GM18867 (cell line): ENCODE measurements around the gene PWP1.

Experiments used
- ATAC-seq: cut with Tn5 transposase; IDR thresholded peaks from one replicate; pipeline ENCODE4 v1.9.1; 2021; ENCODE audit warnings: mild to moderate bottlenecking, moderate library complexity; ENCODE audit not compliant: unreplicated experiment

PWP1 gene

GRCh38 chr12:107685360-107686248 lies at the start of gene PWP1:
Gene PWP1, plus strand, starts transcription at chr12:107685799. Its CDS starts 101 bp downstream, at chr12:107685900.
- peak; percentile 92 for ATAC-seq

- no peak for ATAC-seq
Observed at GRCh38 chr12:107641154-107641553, 44.4 kb upstream of the PWP1 start.

DNA sequence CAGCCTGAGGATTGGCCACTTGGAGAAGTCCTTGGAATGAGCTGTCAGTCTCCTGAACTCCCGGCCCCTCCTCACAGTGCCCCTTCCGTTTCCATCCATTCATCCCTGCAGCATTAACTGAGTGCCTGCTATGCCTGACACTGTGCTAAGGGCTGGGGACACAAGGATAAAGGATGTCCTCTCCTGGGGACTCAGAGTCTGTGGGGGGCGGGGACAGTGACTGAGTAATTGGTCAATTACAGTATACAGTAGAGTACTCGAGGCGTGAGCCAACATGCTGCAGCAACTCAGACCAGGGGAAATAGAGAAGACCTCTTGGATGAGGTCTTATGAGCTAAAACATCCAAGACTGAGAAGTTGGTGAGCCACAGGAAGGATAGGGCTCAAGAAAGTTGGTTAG lies 43.4 kb upstream of the PWP1 start:
- no peak for ATAC-seq

DNA sequence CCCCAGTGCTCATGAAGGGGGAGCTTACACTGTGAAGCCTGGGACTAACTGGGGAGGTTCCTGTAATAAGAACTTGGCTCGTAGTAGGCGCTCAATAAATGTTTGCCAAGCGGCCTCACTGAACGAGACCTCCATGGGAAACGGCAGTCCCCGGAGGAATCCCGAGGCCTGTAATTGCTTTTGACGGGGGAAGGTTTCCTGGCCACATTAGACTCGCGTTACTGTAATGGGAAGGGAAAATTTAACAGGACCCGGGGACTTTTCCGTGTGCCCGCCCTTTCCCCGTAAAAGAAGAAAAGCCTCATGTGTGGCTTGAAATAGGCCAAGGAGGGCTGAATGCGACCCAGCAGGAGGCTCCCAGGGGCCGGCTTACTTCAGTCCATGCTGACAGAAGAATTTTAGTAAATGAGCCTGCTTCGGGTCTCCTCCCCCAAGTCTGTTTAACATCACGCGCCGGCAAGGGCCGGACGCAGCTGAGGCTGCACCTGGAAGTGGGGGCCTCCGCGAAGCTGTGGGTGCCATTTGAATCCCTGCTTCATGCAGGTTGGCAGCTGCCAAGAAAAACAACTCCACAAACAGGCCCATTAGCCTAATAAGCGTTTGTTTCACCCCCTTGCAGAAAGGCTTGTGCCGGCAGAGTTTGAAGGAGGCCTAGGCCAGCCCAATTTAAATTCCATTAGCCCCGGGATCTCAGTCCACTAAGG lies 39.8 kb upstream of the PWP1 start:
- no peak for ATAC-seq

DNA sequence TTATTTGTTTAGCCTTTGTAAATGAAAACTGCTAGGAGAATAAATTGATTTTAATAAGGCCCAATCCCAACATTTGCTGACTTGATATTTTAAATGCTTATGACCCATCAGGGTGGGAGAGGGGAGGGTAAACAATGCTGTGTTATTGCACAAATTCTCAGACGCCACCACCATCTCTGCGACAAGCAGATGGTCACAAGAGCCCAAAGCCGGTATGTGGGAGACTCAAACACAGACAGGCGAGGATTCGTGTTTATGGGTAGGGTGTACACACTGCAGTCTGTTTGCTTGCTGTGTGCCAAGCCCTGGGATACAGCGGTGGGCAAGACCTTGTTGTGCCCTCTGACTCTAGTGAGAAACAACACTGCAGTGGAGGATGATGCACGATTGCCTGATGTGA lies 39.2 kb upstream of the PWP1 start:
- ATAC-seq, result no peak

- no peak for ATAC-seq
Observed at GRCh38 chr12:107649661-107650061, 35.9 kb upstream of the PWP1 start.

- ATAC-seq, result no peak
Observed at GRCh38 chr12:107650977-107651376, 34.6 kb upstream of the PWP1 start.

DNA sequence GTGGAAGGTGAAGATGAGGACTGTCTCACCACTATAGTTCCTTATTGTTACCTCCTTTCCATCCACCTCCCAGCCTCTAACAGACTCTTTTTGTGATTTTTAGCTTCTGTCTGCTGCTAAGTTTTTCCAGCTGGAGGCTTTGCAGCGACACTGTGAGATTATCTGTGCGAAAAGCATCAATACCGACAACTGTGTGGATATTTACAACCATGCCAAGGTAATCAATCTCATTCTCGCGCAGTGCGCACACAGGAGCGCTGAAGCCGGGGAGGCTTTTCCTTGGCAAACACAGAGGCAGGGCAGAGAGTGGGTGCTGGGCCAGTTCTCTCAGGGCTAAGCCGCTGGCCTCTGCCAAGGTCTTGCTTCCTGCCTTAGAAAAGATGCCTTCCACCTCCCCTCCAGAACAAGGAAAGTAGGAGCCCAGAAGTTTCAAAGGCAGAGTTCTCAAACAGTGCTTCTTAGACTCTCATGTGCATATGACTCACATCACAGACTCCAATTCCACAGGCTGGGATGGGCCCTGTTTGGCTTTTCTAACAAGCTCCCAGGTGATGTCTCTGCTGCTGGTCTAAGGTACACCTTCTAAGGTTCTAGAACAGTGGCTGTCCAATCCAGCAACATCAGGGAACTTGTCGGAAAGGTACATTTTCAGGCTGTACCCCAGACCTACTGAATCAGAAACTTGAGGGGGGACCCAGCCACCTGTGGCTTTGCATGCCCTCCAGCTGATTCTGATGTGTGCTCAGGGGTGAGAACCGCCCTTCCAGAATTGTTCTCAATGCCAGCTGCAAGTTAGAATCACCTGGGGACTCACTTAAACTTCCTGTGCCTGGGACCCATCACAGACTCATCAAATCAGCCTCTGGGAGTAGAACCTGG lies 33.8 kb upstream of the PWP1 start:
- ATAC-seq, result no peak

GRCh38 chr12:107653519-107653918 lies 32.1 kb upstream of the PWP1 start:
- no peak for ATAC-seq

- no peak for ATAC-seq
Observed at GRCh38 chr12:107654873-107655272, 30.7 kb upstream of the PWP1 start.

GRCh38 chr12:107655281-107656065 lies 30.1 kb upstream of the PWP1 start:
- ATAC-seq, result no peak

GRCh38 chr12:107656302-107656701 lies 29.3 kb upstream of the PWP1 start:
- no peak for ATAC-seq

- no peak for ATAC-seq
Observed at GRCh38 chr12:107657133-107657532, 28.5 kb upstream of the PWP1 start.

DNA sequence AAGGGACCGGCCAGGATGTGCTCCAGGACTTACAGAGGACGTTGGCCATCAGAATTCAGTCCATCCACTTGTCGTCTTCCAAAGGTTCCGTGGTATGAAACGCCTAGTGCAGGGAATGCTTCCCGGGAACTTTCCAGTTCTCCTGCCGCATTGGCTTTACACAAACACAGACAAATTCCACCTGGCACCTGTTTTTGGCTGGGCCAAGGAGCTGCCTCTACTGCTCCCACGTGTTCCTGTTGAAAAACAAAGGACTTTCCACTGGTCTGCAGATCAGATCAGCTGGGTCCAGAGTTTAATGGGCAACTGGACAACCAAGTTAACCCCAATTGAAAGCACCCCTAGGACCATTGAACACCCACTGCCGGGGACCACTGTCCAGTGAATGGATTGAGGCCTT lies 28.0 kb upstream of the PWP1 start:
- no peak for ATAC-seq

DNA sequence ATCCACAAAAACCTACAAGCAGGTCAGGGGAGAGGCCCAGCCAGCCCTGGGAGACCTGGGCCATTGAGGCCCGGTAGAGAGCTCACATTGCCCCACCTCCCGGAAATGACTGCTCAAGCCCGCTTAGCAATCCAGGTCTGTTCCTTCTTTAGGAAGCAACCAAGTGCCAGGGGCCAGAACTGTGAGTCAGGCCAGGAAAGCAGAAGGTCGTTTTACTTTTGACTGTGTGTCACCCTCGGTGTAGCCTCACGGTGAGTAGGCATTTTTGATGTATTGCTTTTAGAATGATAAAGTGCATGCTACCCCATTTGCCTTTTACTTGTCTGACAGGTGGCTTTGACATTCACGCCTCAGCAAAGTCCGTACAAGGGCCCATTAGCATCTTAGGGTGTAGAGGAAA lies 25.4 kb upstream of the PWP1 start:
- no peak for ATAC-seq

GRCh38 chr12:107660861-107661415 lies 24.7 kb upstream of the PWP1 start:
- no peak for ATAC-seq

DNA sequence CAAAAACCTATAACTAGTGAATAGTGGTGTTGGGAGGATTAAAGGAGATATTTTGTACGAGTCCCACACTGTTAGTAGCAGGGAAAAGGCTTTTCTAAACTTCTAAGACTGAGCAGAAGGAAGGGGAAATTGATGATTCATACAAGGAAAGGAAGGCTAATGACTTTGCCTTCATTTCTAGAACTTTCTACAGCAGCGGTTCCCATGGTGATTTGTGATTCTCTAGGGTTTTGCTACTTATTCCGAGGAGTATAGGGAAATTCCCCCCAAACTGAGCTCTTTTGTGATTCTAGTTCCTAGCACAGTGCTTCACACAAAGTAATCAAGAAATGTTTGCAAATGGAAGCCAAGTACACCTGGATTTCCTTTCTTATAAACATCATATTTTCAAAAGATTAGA lies 23.8 kb upstream of the PWP1 start:
- no peak for ATAC-seq

- ATAC-seq, result no peak
Observed at GRCh38 chr12:107662484-107662883, 23.1 kb upstream of the PWP1 start.

GRCh38 chr12:107663277-107663676 lies 22.3 kb upstream of the PWP1 start:
- no peak for ATAC-seq

- no peak for ATAC-seq
Observed at GRCh38 chr12:107666009-107666408, 19.6 kb upstream of the PWP1 start.
